Fibroblast of skin of right quadriceps (primary cell): Measurements from ENCODE around the gene ARAP1.

Source experiments
- DNase-seq: peaks from one replicate; pipeline ENCODE4 v3.0.0-alpha.2; 2013

The ARAP1 gene

GRCh38 chr11:72679869-72680268 is 72.3 kb downstream of the ARAP1 start:
- no peak for DNase-seq

DNA sequence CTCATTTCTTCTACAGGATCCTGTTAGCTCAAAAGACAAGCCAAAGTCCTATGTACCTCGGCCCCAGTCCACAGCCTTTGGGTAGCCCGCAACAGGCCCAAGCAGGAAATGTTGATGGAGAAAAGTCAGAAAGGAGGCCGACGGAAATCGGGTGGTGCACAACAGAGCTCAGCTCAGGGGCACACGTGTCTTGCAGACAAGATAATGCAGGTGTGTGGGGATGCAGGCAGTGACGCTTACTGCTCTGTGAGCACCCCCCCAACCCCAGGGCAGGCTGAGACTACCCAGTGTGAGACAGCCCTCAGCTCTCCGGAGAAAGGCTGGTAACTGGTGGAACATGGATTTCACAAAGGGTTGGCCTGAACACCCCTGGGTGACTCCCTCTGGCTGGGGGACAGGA is 73.7 kb downstream of the ARAP1 start:
- no peak for DNase-seq

- peak; percentile 38 for DNase-seq
Measured at GRCh38 chr11:72676861-72677341, 75.3 kb downstream of the ARAP1 start.

GRCh38 chr11:72675221-72675620 is 77.0 kb downstream of the ARAP1 start:
- no peak for DNase-seq

DNA sequence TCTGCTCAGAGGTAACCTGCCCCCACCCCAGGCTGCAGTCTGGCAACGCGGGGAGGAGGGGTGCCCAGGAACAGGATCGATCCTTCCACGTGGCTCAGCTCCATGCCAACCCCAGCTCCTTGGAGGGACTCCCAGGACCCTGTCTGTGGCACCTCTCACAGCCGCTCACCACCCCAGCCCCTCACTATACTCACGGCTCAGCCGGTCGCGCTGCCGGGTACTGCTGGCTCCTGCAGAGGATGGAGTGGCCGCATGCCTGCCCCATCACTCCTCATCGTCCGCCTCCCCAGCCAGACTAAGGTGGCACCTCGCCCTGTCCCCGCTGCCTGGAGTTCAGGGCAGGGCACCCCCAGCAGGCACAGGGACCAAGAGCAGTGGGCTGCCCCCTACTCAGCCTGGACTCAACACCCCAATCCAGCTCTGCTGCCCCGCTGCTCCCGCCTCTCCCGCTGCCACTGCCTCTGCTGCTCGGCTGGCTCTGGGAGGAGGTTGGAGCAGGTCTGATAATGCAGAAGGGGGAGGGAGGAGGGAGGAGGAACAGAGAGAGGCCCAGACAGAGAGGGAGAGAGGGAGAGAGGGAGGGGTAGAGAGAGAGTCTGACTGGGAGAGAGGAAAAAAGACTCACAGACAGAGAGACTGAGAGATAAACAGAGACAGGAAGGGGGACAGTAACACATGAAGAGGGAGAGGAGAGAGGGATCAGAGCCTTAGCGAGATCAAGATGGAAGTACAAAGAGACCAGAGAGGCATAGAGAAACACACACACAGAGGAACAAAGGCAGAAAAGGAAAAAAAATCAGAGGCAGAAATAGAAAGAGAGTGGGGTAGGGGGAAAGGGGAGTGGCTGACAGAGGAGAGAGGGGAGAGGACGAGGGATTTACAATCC is 78.0 kb downstream of the ARAP1 start, which contains the start of gene PDE2A:
TSS of gene PDE2A (minus strand) at position 480 of the 886 bp plus-strand sequence. CDS start at position 265, 215 bp downstream.
- DNase-seq: no peak

GRCh38 chr11:72673284-72673942 is 78.8 kb downstream of the ARAP1 start:
- no peak for DNase-seq

DNA sequence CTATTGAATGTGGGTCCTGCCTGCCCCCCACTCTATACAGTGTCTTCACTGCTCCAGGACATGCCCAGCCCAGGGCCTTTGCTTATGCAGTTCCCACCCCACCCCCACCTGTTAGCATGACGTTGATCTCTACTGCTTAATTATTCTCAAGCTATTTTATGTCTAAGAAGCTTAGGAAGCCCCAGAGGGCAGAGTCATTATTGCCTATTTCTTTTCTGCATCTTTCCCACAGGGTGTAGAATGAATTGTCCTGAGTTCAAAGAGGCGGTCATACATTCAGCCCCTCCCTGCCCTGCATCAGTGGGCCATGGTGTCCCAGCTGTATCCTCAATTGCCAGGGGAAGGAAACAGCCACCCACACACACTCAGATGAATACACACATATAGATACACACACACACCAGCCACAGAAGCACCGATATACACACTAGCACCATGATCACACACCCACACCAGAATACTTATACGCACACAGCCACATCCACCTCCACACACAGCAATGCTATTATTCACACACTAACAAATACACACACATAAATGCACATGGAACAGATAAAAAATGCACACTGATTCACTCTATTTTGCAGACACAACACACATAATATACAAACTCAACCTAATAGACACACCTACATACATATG is 79.5 kb downstream of the ARAP1 start:
- no peak for DNase-seq

DNA sequence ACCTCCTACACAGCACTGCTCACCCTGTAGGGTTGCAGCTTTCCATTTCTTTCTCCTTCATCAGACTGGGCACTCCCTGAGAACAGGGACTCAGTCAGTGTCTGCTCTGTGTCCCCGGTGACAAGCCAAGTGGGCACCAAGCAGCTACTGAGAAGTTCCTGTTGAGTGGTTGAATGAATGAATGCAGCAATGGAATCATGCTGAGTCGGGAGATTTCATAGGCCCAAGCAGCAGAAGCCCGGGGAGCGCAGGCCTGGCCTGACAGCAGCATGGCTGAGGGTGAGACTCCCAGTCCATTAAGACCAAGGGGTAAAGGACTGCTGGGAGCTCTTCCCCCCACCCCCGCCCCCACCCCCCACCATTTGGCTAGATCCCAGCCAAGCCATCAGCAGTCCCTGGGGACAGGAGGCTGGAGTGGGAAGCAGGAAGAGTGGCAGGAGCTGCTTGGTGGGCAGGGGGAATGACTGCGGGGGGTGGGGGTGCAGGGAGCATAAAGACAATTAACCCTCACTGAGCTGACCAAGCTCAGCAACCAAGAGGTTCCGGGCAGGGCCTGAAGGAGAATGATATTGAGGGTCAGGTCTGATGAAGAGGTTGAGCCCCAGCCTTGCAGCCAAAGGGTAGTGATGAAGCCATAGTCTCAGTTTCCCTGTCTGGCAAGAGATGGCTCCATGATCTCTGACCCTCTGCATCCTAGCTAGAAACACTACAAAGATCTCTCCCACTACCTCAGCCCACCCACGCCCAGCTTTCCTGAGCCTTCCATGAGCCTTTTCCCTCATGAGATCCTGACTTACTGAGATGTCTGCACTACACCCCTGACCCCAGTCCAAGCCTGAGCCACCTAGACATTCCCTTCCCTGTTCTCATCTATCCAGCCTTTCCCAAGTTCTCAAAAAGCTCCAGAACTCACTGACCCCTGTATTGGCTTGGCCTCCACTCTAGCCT is 80.8 kb downstream of the ARAP1 start:
- DNase-seq: no peak

- no peak for DNase-seq
Measured at GRCh38 chr11:72670041-72670440, 82.2 kb downstream of the ARAP1 start.

DNA sequence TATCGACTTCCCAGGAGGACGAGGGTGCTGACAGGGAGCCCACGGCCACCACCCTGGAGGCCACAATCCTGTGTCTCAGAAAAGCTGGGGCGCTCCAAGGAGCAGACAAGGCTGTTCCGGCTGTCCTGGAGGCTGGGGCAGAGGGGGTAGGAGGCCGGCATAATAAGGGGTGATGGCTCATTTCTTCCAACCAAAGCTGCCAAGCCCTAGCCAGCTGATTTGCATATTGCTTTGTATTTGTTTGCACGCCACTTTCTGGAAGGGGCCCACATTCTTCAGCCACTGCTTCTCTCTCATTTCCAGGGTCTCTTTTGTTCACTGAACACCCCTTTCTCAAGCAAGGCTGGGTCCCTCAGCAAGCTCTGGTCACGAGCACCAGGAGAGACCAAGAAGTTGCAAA is 82.7 kb downstream of the ARAP1 start:
- DNase-seq: no peak

DNA sequence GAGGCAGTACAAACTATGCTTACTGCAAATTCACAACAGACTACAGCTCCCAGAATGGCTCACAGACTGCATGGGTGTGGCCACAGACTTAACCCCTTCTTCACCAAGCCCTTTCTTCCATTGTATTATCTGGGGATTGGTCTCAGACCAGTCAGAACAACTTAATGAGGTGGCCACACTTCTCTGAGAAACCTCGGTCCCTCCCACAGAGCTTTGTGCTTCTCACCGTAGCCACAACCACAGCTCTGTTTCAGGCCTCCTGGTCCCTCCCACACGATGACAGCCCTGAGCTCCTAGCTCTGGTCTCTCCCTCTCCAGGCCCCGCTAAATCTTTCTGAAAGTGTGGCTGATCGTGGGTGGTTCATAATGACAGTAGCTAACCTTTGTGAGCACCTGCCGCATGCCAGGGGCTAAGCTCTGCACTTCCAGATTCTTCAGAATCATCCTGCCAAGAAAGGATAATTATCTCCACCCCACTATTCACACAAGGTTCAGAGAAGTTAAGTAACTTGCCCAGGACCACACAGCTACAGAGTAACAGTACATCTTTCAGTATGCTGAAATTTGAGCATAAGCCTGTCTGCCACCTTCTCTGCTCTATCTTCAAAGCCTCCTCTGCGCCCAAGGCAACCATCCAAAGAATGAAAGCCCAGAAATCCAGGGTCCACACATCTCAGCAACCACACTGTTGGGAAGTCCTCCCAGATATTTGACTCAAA is 83.4 kb downstream of the ARAP1 start:
- DNase-seq: no peak

- no peak for DNase-seq
Measured at GRCh38 chr11:72665911-72666472, 86.2 kb downstream of the ARAP1 start.

DNA sequence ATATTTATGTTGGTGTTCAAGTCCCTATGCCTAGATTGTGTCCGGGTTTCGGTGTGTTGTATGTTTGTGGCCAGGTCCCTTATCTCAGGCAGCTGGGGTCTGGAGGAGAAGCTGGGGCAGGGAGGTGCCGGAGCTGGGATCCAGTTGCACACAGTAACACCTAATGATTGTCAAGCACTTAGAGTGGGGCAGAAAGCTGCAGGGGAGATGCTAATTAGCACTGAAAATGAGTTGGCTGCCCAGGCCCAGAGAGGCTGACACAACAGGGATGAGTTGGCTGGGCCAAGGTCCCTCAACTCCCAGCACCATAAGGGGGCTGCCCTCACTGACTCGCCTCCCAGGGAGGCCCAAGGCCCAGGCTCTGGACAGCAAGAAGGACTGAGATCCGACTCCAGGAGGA is 90.2 kb downstream of the ARAP1 start:
- DNase-seq: no peak

GRCh38 chr11:72661486-72661885 is 90.7 kb downstream of the ARAP1 start:
- no peak for DNase-seq

DNA sequence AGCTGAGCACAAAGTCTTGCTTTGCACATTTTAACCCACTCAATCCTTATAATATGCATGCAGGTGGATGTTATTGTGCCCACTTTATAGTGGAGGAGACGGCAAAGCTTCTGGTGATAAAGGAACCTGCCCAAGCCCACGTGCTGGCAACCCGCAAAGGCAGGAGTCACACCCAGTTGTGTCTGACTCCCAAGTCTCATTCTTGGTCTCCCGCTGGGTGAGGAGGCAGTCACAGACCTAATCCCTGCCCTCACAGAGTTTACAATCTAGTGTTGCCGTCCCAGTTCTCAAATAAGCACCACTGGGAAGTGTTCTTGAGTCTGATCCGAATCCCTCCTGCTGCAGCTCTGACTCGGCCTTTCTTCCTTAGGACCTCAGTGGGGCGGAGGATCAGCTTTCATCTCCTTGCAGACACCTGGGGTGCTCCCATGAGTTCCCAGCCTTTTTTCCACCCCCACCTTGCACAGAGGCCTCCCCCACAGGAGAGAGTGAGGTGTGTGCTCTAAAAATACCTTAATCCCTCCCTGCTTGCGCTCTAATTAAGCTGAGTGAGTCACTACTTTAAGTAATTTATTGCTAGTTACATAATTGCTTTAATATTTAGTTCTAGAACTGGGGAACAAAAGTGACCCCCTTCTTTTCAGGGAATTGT is 93.1 kb downstream of the ARAP1 start:
- no peak for DNase-seq

DNA sequence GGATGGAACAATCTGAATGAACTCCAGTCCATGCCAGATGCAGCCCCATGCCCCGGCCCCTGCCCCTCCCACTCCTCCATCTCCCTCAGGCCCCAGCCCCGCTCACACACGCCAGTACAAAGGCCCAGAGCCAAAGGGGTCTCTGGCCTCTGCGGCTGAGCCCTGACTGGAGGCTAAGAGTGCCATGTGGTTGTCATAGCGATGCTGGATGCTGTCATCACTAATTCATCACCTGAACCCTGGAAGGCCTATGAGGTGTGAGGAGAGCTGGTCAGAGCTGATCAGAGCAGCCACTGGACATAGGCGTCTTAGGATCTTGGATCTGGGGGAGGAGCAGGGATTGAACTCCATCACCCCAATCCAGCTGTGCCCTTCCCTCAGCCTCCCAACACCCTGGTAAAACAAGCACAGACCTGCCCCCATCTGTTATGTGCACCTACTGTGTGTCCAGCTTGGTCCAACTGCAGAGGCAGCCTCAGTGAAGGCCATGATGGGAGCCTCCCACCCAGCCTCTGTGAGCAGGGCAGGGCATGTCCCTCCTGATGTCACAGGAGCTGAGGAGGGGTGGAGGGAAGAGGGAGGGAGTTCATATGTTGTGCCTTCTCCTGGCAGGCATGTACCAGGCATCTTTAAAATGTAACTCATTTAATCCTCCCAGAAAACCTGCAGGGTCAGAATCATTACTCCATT is 94.7 kb downstream of the ARAP1 start:
- no peak for DNase-seq

DNA sequence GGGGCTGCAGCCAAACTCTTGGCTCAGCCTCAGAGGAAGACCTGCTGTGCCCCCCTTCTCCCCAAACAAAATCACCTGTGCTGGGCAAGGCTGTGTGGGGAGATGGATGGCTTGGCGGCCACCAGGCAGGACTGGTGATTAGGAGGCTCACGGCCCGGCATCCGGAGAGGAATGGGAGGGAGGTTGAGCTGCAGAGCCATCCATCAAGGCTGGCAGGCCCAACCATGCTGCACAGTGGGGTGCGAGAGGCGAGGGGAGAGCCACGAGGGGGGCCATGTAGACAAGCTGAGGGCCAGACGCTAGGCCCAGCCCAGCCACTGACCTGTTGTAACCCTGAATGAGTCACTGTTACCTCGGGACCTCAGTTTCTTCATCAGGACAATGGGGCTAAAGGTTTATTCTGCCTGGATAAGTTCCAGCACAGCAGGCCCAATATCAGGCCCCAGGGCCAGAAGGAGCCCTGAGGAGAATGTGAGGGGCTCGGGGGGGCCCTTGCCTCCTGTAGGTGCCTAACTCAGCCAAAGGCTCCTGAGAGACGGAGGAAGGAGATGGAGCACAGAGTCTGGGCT is 96.2 kb downstream of the ARAP1 start:
- no peak for DNase-seq

- DNase-seq: no peak
Measured at GRCh38 chr11:72655014-72655413, 97.2 kb downstream of the ARAP1 start.

DNA sequence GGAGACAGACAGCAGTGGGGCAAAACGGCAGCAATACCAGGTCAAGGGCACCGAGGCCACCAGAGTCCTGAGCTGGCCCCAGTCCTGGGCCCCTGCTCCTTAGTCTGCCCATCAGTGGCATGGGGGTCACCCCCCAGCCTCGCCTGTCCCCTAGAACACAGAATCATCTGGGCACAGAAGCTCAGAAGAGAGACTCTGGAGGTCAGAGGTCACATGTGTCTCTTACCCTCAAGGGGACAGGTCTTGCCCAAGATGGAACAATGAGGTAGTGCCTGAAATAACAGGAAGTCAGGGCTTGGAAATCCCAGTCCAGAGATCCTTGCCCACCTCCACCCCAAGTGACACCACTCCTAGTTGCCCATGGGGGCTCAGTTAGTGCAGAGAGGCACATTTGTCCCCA is 98.6 kb downstream of the ARAP1 start:
- no peak for DNase-seq
